Activated CD4-positive, alpha-beta T cell treated with anti-CD3 and anti-CD28 coated beads for 48 hours (primary cell): ENCODE measurements around the gene EFCAB6.

Experiments used
- DNase-seq: peaks from one replicate; pipeline ENCODE4 v3.0.0-alpha.2; 2020

Gene EFCAB6, protein sequence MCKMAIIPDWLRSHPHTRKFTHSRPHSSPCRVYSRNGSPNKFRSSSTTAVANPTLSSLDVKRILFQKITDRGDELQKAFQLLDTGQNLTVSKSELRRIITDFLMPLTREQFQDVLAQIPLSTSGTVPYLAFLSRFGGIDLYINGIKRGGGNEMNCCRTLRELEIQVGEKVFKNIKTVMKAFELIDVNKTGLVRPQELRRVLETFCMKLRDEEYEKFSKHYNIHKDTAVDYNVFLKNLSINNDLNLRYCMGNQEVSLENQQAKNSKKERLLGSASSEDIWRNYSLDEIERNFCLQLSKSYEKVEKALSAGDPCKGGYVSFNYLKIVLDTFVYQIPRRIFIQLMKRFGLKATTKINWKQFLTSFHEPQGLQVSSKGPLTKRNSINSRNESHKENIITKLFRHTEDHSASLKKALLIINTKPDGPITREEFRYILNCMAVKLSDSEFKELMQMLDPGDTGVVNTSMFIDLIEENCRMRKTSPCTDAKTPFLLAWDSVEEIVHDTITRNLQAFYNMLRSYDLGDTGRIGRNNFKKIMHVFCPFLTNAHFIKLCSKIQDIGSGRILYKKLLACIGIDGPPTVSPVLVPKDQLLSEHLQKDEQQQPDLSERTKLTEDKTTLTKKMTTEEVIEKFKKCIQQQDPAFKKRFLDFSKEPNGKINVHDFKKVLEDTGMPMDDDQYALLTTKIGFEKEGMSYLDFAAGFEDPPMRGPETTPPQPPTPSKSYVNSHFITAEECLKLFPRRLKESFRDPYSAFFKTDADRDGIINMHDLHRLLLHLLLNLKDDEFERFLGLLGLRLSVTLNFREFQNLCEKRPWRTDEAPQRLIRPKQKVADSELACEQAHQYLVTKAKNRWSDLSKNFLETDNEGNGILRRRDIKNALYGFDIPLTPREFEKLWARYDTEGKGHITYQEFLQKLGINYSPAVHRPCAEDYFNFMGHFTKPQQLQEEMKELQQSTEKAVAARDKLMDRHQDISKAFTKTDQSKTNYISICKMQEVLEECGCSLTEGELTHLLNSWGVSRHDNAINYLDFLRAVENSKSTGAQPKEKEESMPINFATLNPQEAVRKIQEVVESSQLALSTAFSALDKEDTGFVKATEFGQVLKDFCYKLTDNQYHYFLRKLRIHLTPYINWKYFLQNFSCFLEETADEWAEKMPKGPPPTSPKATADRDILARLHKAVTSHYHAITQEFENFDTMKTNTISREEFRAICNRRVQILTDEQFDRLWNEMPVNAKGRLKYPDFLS (N-terminal part only)

GRCh38 chr22:43812149-43812842 is at the start of gene EFCAB6:
Gene EFCAB6 (minus strand): TSS chr22:43812305. CDS start chr22:43782318, 29,987 bp downstream.
- DNase-seq, result peak; percentile 95

- DNase-seq, result no peak
Measured at GRCh38 chr22:43861529-43861928, 49.4 kb upstream of the EFCAB6 start.

DNA sequence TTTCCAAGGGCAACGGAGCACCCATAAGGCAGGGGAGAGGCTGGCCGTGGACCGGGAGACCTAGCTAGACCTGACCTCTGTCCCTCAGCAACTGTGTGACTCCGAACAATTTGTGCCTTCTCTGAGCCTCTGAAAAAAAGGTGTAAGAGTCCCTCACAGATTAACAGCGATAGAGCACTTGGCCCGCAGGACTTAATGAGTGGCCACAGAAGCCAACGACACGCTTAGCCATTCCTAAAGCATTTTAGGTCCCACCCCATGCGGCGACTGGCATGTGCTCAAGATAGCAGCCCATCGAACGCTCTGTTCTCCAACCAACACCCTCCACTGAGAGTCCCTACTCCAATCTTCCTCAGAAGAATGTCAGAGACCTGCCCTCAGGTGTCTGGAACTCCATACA is 48.7 kb upstream of the EFCAB6 start:
- no peak for DNase-seq

GRCh38 chr22:43860126-43860525 is 48.0 kb upstream of the EFCAB6 start:
- DNase-seq, result no peak

GRCh38 chr22:43859621-43860020 is 47.5 kb upstream of the EFCAB6 start:
- DNase-seq, result no peak

DNA sequence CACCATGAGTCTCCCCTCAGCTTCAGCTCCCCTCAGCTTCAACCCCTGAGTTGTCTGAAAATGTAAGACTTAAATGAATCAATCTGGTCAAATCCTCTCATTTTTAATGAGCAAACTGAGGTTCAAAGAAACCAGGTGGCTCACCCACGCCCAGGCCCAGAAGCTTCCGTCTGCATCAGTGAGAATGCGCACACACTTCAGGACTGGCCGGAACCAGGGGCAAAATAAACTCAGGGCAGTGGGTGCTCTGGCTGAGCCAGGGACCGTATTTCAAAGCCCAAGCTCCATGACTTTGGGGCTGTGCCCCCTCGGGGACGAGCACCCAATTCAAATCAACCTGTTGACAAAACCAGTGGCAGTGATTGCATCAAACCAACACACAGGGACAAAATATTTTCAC is 47.1 kb upstream of the EFCAB6 start:
- no peak for DNase-seq

DNA sequence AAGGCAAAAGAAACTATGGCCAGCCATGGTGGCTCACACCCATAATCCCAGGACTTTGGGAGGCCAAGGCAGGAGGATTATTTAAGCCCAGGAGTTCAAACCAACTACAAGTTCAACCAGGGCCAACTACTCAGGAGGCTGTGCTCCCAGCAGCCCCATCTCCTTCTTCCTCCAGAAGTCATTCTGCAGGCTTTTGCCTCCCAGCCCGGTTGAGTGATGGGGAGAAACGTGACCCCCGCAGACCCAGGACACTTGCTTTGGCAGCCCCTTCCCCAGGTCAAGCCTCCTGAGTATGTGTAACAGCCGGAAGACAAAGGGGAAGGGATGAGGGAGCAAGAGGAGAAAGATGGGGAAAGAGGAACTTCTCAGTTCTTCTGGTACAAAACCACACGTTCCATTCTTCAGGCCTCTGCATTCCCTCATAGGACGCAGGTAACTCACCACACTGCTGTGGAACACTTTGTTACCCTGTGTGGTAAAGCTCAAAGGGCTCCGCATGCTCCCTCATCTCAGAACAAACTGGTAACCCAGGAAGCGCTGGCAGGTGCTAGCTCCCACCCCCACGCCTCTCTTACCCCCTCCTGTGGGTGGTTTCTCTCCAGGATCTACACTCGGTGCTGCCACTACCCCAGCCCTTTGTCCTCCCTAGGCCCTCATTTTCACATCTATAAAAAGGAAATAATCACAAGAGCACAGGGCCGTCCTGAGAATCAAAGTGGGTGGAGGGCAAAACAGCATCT is 46.2 kb upstream of the EFCAB6 start:
- no peak for DNase-seq

DNA sequence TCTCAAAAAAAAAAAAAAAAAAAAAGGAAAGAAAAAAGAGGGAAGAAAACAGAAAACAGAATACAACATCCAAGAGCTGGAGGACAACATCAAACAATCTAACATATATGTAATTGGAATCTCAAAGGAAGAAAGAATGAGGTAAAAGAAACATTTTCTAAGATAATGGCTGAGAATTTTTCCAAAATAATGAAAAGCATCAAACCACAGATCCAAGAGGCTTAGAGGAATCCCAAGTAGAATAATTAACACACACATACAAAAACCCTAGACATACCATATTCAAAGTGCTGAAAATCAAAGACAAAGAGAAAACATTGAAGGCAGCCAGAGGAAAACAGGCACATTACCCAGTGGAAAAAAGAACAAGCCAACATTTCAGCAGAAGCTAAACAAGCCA is 45.3 kb upstream of the EFCAB6 start:
- no peak for DNase-seq

DNA sequence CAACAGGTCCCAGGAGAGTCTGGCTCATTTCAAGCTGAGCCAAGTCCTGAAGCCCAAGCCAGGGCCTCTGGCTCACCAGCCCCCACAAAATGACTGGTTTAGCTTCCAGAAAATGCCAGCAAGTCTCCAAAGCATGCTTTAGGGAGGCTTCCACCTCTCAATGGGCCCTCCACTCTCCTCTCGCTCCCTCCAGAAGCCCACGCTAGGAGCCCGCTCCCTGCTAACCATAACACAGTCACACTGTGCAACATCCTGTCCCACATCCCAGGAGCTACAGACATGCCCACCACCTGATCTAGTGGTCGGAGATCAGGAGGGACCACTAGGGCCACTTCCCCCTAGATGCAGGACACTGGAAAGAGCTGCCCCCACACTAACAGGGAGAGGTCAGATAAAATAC is 43.3 kb upstream of the EFCAB6 start:
- no peak for DNase-seq

GRCh38 chr22:43854786-43855271 is 42.7 kb upstream of the EFCAB6 start:
- DNase-seq, result no peak

DNA sequence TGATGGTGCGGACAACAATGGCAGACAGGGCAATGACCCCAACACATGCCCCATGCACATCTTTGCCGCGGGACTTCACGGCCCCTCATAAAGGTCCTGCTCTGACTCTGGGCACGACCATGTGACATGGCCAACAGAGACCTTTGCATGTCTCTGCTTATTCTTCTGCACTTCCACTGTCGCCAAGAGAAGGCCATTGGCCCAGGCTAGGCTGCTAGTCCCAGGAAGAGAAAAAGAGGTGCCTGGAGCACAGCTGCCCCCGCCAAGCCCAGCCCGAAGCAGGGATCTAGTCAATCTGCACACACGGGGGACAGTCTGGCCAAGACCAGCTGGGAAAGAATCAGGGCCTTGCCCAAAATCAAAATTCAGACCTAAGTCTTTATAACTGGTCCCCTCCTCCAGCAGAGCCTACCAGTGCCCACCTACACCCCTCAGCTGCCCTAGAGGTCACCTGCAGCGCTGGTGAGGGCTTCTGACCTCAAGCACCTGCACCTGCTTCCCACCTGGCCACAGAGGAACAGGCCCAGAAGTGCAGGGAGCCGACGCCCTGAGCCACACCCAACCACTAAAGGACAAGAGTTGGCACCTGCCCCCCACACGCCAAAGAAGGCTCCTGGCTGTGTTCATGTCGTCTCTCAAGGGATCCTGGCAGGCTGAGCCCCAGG is 42.1 kb upstream of the EFCAB6 start:
- DNase-seq, result no peak

DNA sequence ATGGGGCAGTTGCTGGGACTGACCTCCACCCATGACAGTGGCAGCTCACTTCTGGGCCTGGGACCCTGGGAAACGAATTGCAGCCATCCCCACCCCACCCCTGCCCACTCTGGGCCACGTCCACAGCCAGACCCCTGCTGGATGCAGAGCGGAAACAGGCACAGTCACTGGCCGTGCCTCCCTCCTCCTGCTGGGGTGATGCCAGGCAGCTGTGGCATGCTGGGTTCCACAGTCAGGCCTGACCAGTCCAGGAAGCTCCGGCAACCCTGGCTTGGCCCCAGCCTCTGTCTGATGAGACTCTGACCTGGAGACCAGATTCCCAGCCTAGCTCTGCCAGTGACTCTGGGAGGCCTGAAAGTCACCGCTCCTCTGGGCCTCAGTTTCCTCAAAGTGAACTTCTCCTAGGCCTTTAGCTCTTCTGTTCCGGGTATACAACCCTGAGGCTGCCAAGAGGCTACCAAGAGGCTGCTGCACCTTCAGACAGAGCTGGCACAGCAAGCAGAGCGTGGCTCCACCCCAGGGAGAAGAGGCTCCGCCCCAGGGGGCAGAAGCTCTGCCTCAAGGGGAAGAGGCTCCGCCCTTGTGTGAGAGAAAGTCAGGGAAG is 41.3 kb upstream of the EFCAB6 start:
- no peak for DNase-seq

DNA sequence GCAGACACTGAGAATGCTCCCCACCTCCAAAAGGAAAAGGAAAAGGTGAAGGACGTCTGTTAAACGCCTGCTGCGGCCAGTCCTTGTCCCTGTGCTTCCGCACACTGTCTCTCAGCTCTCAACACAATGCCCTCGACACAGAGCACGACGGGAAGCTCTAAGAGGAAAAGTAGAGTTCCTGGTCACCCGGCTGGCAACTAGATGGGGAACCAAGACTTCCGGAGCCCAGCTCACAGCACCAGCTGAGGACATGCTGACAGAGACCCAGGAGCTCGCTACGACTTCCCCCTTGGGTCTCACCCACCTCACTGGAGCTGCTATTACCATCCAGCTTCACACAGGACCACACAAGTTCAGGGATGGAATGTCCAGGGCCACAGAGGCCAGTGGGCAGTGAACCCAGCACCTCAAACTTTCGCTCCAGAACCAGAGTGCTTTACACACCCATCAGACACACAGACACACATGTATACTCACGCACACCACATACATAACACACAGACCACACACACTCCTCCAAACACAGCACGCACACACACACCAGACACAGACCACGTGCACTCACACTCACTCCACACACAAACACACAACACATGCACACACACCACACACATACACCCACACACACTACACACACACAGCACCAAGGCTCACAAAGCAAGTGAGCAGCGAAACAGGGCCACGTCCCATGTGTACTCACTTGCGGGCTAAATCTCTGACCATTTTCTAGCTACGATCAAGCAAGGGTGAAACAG is 40.6 kb upstream of the EFCAB6 start:
- no peak for DNase-seq

- no peak for DNase-seq
Measured at GRCh38 chr22:43851979-43852307, 39.8 kb upstream of the EFCAB6 start.

DNA sequence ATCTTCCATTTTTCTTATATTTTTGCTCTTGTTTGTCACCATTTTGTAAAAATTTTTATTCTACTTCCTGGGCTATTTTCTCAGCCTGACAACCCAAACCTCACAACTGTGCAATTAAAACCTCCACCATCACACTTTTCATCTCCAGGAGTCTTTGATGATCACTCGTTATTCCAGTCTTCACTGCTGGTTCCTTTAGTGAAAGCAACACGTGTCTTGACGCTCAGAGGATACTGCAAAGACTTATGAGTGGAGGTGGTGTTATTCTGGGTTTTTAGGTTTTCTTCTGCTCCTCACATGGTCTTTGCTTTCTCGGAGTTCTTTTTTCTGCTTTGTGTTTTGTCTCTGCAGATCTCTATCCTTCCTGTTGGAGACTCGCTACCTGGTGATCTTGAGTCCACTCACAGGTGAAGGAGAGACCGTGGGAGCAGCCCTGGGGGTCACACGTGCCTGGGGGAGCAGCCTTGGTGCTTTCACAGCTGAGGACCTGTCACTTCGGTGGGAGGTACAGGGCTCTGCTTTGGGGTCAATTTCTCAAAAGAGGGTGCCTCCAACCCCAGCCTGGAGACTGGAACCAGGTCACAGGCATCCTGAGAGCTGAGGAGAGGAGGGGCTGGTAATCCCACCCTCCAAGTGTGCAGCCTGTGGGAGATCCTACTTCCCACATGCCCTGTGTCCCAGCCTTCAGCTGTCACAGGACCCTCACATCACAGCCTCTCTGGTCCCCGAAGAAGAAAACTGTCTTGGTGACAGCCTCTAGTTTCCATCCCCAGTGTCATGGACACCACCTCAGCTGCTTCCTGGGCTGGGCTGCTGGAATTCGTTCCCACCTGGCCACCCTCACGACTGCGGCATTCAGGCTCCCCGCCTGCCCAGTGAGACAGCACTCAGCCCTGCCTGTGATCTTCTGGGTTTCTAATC is 39.2 kb upstream of the EFCAB6 start:
- DNase-seq, result no peak

DNA sequence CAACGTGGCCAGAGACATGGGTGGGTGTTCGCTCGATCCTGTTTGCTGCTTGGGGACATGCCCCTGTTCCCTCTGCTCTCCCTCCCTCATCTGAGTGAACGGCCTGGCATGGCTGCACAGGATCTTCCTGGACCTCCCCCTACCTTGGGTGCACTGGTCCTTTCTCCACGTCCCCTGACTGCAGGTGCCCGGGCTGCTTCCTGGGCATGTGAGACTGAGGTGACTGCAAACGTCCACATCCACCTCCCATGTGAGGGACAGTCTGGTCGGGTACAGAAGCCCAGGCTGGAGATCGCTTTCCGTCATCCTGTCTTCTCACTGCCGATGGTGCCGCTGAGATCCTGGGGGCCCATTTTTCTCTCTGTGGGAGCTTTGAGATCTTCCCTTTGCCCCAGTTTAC is 38.4 kb upstream of the EFCAB6 start:
- DNase-seq, result no peak

- DNase-seq, result no peak
Measured at GRCh38 chr22:43849731-43850130, 37.6 kb upstream of the EFCAB6 start.

GRCh38 chr22:43848366-43849171 is 36.5 kb upstream of the EFCAB6 start:
- no peak for DNase-seq
